Liver (tissue), 9 donors: ENCODE measurements around the gene FGD5. TPM values are rescaled to one million over a fixed set of nuclear protein-coding genes. Genes with fewer than 3 reads are reported as not detected.

ENCODE experiments used
- DNase-seq: peaks from one replicate; pipeline ENCODE4 v3.0.0-alpha.2; 2017; ENCODE audit warnings: low spot score
- H3K27ac ChIP-seq, 2 donors: one replicate each; pipeline ENCODE4 v1.7.0; 2013; ENCODE audit warnings: inconsistent platforms in 2 of 2, low read length in 2 of 2, control low read depth in 1 of 2, low read depth in 1 of 2, mild to moderate bottlenecking in 1 of 2
- H3K27me3 ChIP-seq, 4 donors: one replicate each; pipeline versions ENCODE4 v1.6.1 to v1.7.0; 2013; ENCODE audit warnings: low read length in 3 of 4, inconsistent platforms in 1 of 4, mild to moderate bottlenecking in 1 of 4, moderate library complexity in 1 of 4; ENCODE audit not compliant: control insufficient read depth in 4 of 4, insufficient read depth in 4 of 4
- H3K36me3 ChIP-seq, 4 donors: one replicate each; pipeline versions ENCODE4 v1.6.1 to v1.7.0; 2013; ENCODE audit warnings: low read length in 3 of 4, mild to moderate bottlenecking in 3 of 4, low read depth in 1 of 4, moderate library complexity in 1 of 4; ENCODE audit not compliant: control insufficient read depth in 4 of 4, insufficient read depth in 3 of 4
- H3K4me1 ChIP-seq, 4 donors: one replicate each; pipeline versions ENCODE4 v1.6.1 to v1.7.0; 2013; ENCODE audit warnings: low read length in 3 of 4, mild to moderate bottlenecking in 3 of 4, moderate library complexity in 1 of 4; ENCODE audit not compliant: control insufficient read depth in 4 of 4, insufficient read depth in 4 of 4
- H3K4me3 ChIP-seq, 3 donors: one replicate each; pipeline versions ENCODE4 v1.6.1 to v1.7.0; 2013; ENCODE audit warnings: low read length in 3 of 3, control low read depth in 1 of 3, low read depth in 1 of 3, mild to moderate bottlenecking in 1 of 3
- H3K9ac ChIP-seq, 2 donors: one replicate each; pipeline ENCODE4 v1.7.0; 2013; ENCODE audit warnings: low read length in 2 of 2, mild to moderate bottlenecking in 2 of 2, moderate library complexity in 2 of 2, control low read depth in 1 of 2, low read depth in 1 of 2
- H3K9me3 ChIP-seq, 4 donors: one replicate each; pipeline versions ENCODE4 v1.6.1 to v1.7.0; 2013; ENCODE audit warnings: low read length in 3 of 4; ENCODE audit not compliant: control insufficient read depth in 4 of 4
- ATF3 ChIP-seq: IDR thresholded peaks from 2 replicates; pipeline ENCODE4 v1.6.1; 2016; ENCODE audit warnings: antibody characterized with exemption
- EGR1 ChIP-seq, 2 donors: IDR thresholded peaks; 2 replicates each; pipeline ENCODE4 v1.6.1; 2016 to 2018; ENCODE audit warnings: antibody characterized with exemption in 2 of 2, low read depth in 2 of 2
- GABPA ChIP-seq, 2 donors: IDR thresholded peaks in 1 of 2; conservative IDR thresholded peaks in 1 of 2; 2 replicates each; pipeline ENCODE4 v1.6.1; 2016; ENCODE audit warnings: antibody characterized with exemption in 2 of 2, mild to moderate bottlenecking in 1 of 2, moderate library complexity in 1 of 2
- JUND ChIP-seq, 2 donors: IDR thresholded peaks; 2 replicates each; pipeline ENCODE4 v1.6.1; 2016; ENCODE audit warnings: antibody characterized with exemption in 2 of 2
- RAD21 ChIP-seq, 2 donors: IDR thresholded peaks; 2 replicates each; pipeline ENCODE4 v1.6.1; 2016; ENCODE audit warnings: antibody characterized with exemption in 2 of 2, mild to moderate bottlenecking in 2 of 2
- REST ChIP-seq: IDR thresholded peaks from 2 replicates; pipeline ENCODE4 v1.6.1; 2016; ENCODE audit warnings: antibody characterized with exemption, mild to moderate bottlenecking
- RXRA ChIP-seq, 2 donors: IDR thresholded peaks; 2 replicates each; pipeline ENCODE4 v1.6.1; 2017 to 2018; ENCODE audit warnings: antibody characterized with exemption in 2 of 2, mild to moderate bottlenecking in 1 of 2
- SP1 ChIP-seq: IDR thresholded peaks from 2 replicates; pipeline ENCODE4 v1.6.1; 2018; ENCODE audit warnings: antibody characterized with exemption, mild to moderate bottlenecking
- TAF1 ChIP-seq: conservative IDR thresholded peaks from 2 replicates; pipeline ENCODE4 v1.6.1; 2016; ENCODE audit warnings: antibody characterized with exemption, mild to moderate bottlenecking
- WGBS: extraction: QIAGEN DNeasy Blood & Tissue Kit; methylation state at CpG from one replicate; pipeline ENCODE4 v1.1.7; 2013; 5-methylcytosine and 5-hydroxymethylcytosine counted together
- polyA plus RNA-seq, 2 donors: library from polyadenylated mRNA; stranded (reverse) in 1 of 2; unstranded in 1 of 2; fragments of 200-250 nt in 1 of 2; fragments of >200 nt in 1 of 2; fragmentation: Nextera tagmentation in 1 of 2; extraction: Ambion mirVana in 1 of 2; gene quantifications; one replicate each; pipeline versions ENCODE4 v1.2.1 to v1.2.3, GENCODE V29; 2013 to 2015
- total RNA-seq, 2 donors: library from RNA; depleted of rRNA; stranded (reverse); fragments of >200 nt; gene quantifications; one replicate each; pipeline ENCODE4 v1.2.3, GENCODE V29; 2014
- TF ChIP-seq, protein P1 (sequence below): IDR thresholded peaks from 2 replicates; pipeline ENCODE4 v1.6.1; 2016; ENCODE audit warnings: antibody characterized with exemption
- donor health status: healthy.
- donor health status: healthy.
- donor health status: healthy.
- donor health status: healthy.
- donor health status: healthy.

The FGD5 gene
- total and polyA plus RNA-seq, 4 donors: 2.0 to 6.3 (median 3.1) TPM

- Histone ChIP-seq H3K36me3 (no peaks in the 10 kb centered on the region), H3K27me3 (no peaks in the 10 kb centered on the region), H3K4me3 (no peak overlapping the region), H3K9me3 (no peaks in the 10 kb centered on the region), H3K9ac (no peak overlapping the region), H3K27ac (no peak overlapping the region), H3K4me1 (peaks cover 8 to 12% (median 10%) of the 10 kb centered on the region in 4 donors)
- TF ChIP-seq GABPA (IDR thresholded peaks at IDR 0.05 in 1 of 2, conservative IDR thresholded peaks at IDR 0.05 in 1 of 2): no peak
- no peak for TF ChIP-seq TAF1
- no peak for TF ChIP-seq ATF3
- no peak for TF ChIP-seq RXRA (IDR thresholded peaks at IDR 0.05)
- no peak for TF ChIP-seq REST
- WGBS: 64% methylated on average over 4 of the region's 4 CpGs
- no peak for DNase-seq
These were observed 53.9 kb downstream of the FGD5 start for GRCh38 chr3:14872706-14873105.

DNA sequence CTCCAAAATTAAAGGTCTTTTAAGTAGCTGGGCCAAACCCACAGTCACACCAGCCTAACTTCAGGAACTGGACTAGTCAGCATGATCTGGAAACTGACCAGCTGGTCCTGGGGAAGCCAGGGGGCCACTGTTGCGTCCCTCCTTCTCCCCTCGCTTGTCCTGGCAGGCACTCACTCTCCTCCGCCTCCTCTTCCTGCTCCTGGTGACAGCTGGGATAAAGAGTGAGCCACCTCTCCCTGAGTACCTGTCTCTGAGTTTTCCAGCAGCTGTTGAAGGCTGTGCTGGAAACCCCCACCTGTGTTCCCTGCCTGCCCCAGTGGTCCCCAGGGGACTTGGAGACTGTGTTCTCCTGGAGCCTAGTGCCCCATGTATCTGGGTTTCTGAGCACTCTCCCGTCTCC is 56.0 kb downstream of the FGD5 start:
- Histone ChIP-seq H3K9me3 (no peaks in the 10 kb centered on the region), H3K4me3 (no peak overlapping the region), H3K36me3 (no peaks in the 10 kb centered on the region), H3K27me3 (no peaks in the 10 kb centered on the region), H3K4me1 (peaks cover 8 to 16% (median 10%) of the 10 kb centered on the region in 4 donors), H3K9ac (no peak overlapping the region), H3K27ac (no peak overlapping the region)
- DNase-seq: no peak
- 82% methylated on average over 4 of the region's 4 CpGs for WGBS
- no peak for TF ChIP-seq EGR1 (IDR thresholded peaks at IDR 0.05; ENCODE audit: low read depth in 2 of 2)

GRCh38 chr3:14875411-14876175 is 56.8 kb downstream of the FGD5 start:
- Histone ChIP-seq H3K27ac (no peak overlapping the region), H3K36me3 (no peaks in the 10 kb centered on the region), H3K4me1 (peaks cover 8 to 16% (median 10%) of the 10 kb centered on the region in 4 donors), H3K27me3 (no peaks in the 10 kb centered on the region), H3K9me3 (no peaks in the 10 kb centered on the region), H3K9ac (no peak overlapping the region), H3K4me3 (no peak overlapping the region)
- TF ChIP-seq, protein P1, sequence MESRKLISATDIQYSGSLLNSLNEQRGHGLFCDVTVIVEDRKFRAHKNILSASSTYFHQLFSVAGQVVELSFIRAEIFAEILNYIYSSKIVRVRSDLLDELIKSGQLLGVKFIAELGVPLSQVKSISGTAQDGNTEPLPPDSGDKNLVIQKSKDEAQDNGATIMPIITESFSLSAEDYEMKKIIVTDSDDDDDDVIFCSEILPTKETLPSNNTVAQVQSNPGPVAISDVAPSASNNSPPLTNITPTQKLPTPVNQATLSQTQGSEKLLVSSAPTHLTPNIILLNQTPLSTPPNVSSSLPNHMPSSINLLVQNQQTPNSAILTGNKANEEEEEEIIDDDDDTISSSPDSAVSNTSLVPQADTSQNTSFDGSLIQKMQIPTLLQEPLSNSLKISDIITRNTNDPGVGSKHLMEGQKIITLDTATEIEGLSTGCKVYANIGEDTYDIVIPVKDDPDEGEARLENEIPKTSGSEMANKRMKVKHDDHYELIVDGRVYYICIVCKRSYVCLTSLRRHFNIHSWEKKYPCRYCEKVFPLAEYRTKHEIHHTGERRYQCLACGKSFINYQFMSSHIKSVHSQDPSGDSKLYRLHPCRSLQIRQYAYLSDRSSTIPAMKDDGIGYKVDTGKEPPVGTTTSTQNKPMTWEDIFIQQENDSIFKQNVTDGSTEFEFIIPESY: no peak
- TF ChIP-seq ATF3: no peak
- TF ChIP-seq RAD21 (IDR thresholded peaks at IDR 0.05): no peak
- TF ChIP-seq GABPA (IDR thresholded peaks at IDR 0.05 in 1 of 2, conservative IDR thresholded peaks at IDR 0.05 in 1 of 2): no peak
- TF ChIP-seq JUND (IDR thresholded peaks at IDR 0.05): no peak
- no peak for TF ChIP-seq EGR1 (IDR thresholded peaks at IDR 0.05; ENCODE audit: low read depth in 2 of 2)
- TF ChIP-seq SP1: no peak
- TF ChIP-seq TAF1: no peak
- no peak for DNase-seq
- WGBS: 94% methylated on average over 8 of the region's 8 CpGs
